Prostate gland (tissue), 2 donors: ENCODE data around the gene OPRM1. TPM values are rescaled to one million over a fixed set of nuclear protein-coding genes. Genes with fewer than 3 reads are reported as not detected.

Experiments
- DNase-seq: peaks from one replicate; pipeline ENCODE4 v3.0.0-alpha.2; 2019; ENCODE audit warnings: low spot score
- H3K27ac ChIP-seq, 2 donors: fragments of 200-600 bp; sonication (generic); 2 replicates each; pipeline ENCODE4 v1.5.1; 2017 to 2019
- H3K27me3 ChIP-seq: fragments of 200-600 bp; sonication (generic); replicated peaks from 2 replicates; pipeline ENCODE4 v1.5.1; 2019; ENCODE audit not compliant: insufficient read depth
- H3K36me3 ChIP-seq, 2 donors: fragments of 200-600 bp; sonication (generic); 1 replicate in 1 of 2; 2 replicates in 1 of 2; pipeline versions ENCODE4 v1.5.1 to v1.8.1; 2017 to 2019
- H3K4me1 ChIP-seq: fragments of 200-600 bp; sonication (generic); replicated peaks from 2 replicates; pipeline ENCODE4 v1.5.1; 2019
- H3K4me3 ChIP-seq, 2 donors: fragments of 200-600 bp; sonication (generic); 2 replicates each; pipeline ENCODE4 v1.5.1; 2017 to 2019
- H3K9me3 ChIP-seq: fragments of 200-600 bp; sonication (generic); 2 replicates; pipeline ENCODE4 v1.5.1; 2017
- CTCF ChIP-seq, 4 experiments: fragments of 200-600 bp in 2 of 4; fragments of 450-650 bp in 2 of 4; sonication (generic) in 2 of 4; IDR thresholded peaks; 1 replicate in 3 of 4; 2 replicates in 1 of 4; pipeline ENCODE4 v1.5.1; 2016 to 2019; ENCODE audit warnings: antibody characterized with exemption in 4 of 4, mild to moderate bottlenecking in 2 of 4, moderate library complexity in 2 of 4
- POLR2A ChIP-seq: fragments of 450-650 bp; IDR thresholded peaks from one replicate; pipeline ENCODE4 v1.6.1; 2016; ENCODE audit warnings: antibody characterized with exemption, mild to moderate bottlenecking
- POLR2AphosphoS5 ChIP-seq: sonication (generic); formaldehyde crosslinking; IDR thresholded peaks from one replicate; pipeline ENCODE4 v1.6.1; 2017; ENCODE audit warnings: antibody characterized with exemption
- WGBS: methylation state at CpG from one replicate; pipeline ENCODE4 v1.1.5; 2018; 5-methylcytosine and 5-hydroxymethylcytosine counted together
- intact Hi-C: fragments of 100-400 bp; cut with DNase I; formaldehyde crosslinking; loops from one replicate; pipeline ENCODE4 v1.14.2; 2022
- total RNA-seq, 2 donors: library from RNA; depleted of rRNA; stranded (reverse); fragments of >200 nt; gene quantifications; one replicate each; pipeline ENCODE4 v1.1.0, GENCODE V29; 2016

OPRM1 gene
- total RNA-seq, 2 donors from 2014 or later = not detected

GRCh38 chr6:154267508-154268106 lies 228.6 kb downstream of the OPRM1 start:
- no peaks in the 10 kb centered on the region for H3K9me3 ChIP-seq
- intact Hi-C loops = no loop called here
- H3K4me1 ChIP-seq = no peaks in the 10 kb centered on the region
- H3K27me3 ChIP-seq = no peaks in the 10 kb centered on the region
- no peaks in the 10 kb centered on the region for H3K36me3 ChIP-seq
- H3K4me3 ChIP-seq = no peak overlapping the region
- WGBS = 86% methylated on average over 2 of the region's 3 CpGs
- TF ChIP-seq POLR2AphosphoS5 = no peak
- no peak for TF ChIP-seq CTCF (IDR thresholded peaks at IDR 0.05)
- no peak for TF ChIP-seq POLR2A
- H3K27ac ChIP-seq = no peak overlapping the region
- no peak for DNase-seq

GRCh38 chr6:154268486-154268885 lies 229.4 kb downstream of the OPRM1 start:
- H3K27me3 ChIP-seq = no peaks in the 10 kb centered on the region
- no peaks in the 10 kb centered on the region for H3K9me3 ChIP-seq
- DNase-seq = no peak
- intact Hi-C loops = no loop called here
- H3K4me3 ChIP-seq = no peak overlapping the region
- no peak overlapping the region for H3K27ac ChIP-seq
- H3K4me1 ChIP-seq = no peaks in the 10 kb centered on the region
- H3K36me3 ChIP-seq = no peaks in the 10 kb centered on the region
- 94% methylated on average over 3 of the region's 3 CpGs for WGBS
- no peak for TF ChIP-seq POLR2AphosphoS5

- H3K4me1 ChIP-seq = no peaks in the 10 kb centered on the region
- H3K27me3 ChIP-seq = no peaks in the 10 kb centered on the region
- WGBS = 80% methylated on average over 2 of the region's 2 CpGs
- H3K27ac ChIP-seq = no peak overlapping the region
- TF ChIP-seq POLR2A (no peak), POLR2AphosphoS5 (no peak), CTCF (IDR thresholded peaks at IDR 0.05) (no peak)
- DNase-seq = no peak
- no peaks in the 10 kb centered on the region for H3K9me3 ChIP-seq
- H3K4me3 ChIP-seq = no peak overlapping the region
- intact Hi-C loops = no loop called here
- no peaks in the 10 kb centered on the region for H3K36me3 ChIP-seq
Observed at GRCh38 chr6:154274168-154274567, 235.1 kb downstream of the OPRM1 start.

- Histone ChIP-seq H3K4me1 (no peaks in the 10 kb centered on the region), H3K9me3 (no peaks in the 10 kb centered on the region), H3K27me3 (no peaks in the 10 kb centered on the region), H3K4me3 (no peak overlapping the region), H3K27ac (no peak overlapping the region), H3K36me3 (no peaks in the 10 kb centered on the region)
- intact Hi-C loops = loop anchor here (2.0 kb wide), 1 partner anchor 120 kb away; no protein-coding TSS in a partner anchor
- TF ChIP-seq POLR2AphosphoS5 (no peak), CTCF (IDR thresholded peaks at IDR 0.05) (peak; percentile 39 to 75 (median 60))
- WGBS = 33% methylated on average over 11 of the region's 11 CpGs
- DNase-seq = no peak
Observed at GRCh38 chr6:154276810-154277628, 238.0 kb downstream of the OPRM1 start.

GRCh38 chr6:154277629-154278017 lies 238.6 kb downstream of the OPRM1 start:
- Histone ChIP-seq H3K27me3 (no peaks in the 10 kb centered on the region), H3K36me3 (no peaks in the 10 kb centered on the region), H3K9me3 (no peaks in the 10 kb centered on the region), H3K27ac (no peak overlapping the region), H3K4me1 (no peaks in the 10 kb centered on the region), H3K4me3 (no peak overlapping the region)
- no peak for TF ChIP-seq CTCF (IDR thresholded peaks at IDR 0.05)
- no peak for TF ChIP-seq POLR2AphosphoS5
- no peak for TF ChIP-seq POLR2A
- no peak for DNase-seq
- 57% methylated on average over 7 of the region's 7 CpGs for WGBS
- intact Hi-C loops = loop anchor here (2.0 kb wide), 1 partner anchor 121 kb away; no protein-coding TSS in a partner anchor
